Astrocyte (in vitro differentiated cells and primary cell): ENCODE data around the gene DPP8. TPM values are rescaled to one million over a fixed set of nuclear protein-coding genes. Genes with fewer than 3 reads are reported as not detected.

ENCODE experiments used
- DNase-seq: peaks from one replicate; pipeline ENCODE4 v3.0.0-alpha.2; 2010; ENCODE audit warnings: low read depth
- FAIRE-seq: peaks from 2 replicates; lab custom pipeline; 2011; peaks lifted over from hg19 to GRCh38; lab: Jason Lieb, UNC
- H2AFZ ChIP-seq: 2 replicates; pipeline ENCODE4 v1.6.0; 2012; ENCODE audit warnings: low read depth, low read length, inconsistent platforms
- H3K27ac ChIP-seq: 2 replicates; pipeline ENCODE4 v1.5.1; 2011; ENCODE audit warnings: low read depth, low read length, inconsistent platforms
- H3K27me3 ChIP-seq: 2 replicates; pipeline ENCODE4 v1.6.0; 2011; ENCODE audit warnings: low read length, inconsistent platforms; ENCODE audit not compliant: insufficient read depth
- H3K36me3 ChIP-seq: 2 replicates; pipeline ENCODE4 v1.5.1; 2011; ENCODE audit warnings: low read length, inconsistent platforms; ENCODE audit not compliant: insufficient read depth
- H3K4me1 ChIP-seq: 2 replicates; pipeline ENCODE4 v1.5.1; 2011; ENCODE audit warnings: low read length, inconsistent platforms; ENCODE audit not compliant: insufficient read depth
- H3K4me2 ChIP-seq: 2 replicates; pipeline ENCODE4 v1.6.0; 2012; ENCODE audit warnings: low read length, inconsistent platforms
- H3K4me3 ChIP-seq: 2 replicates; pipeline ENCODE4 v1.5.1; 2011; ENCODE audit warnings: low read depth, mild to moderate bottlenecking, low read length, inconsistent platforms; ENCODE audit not compliant: insufficient read depth
- H3K79me2 ChIP-seq: 2 replicates; pipeline ENCODE4 v1.6.0; 2012; ENCODE audit warnings: mild to moderate bottlenecking, low read length, inconsistent platforms; ENCODE audit not compliant: insufficient read depth
- H3K9ac ChIP-seq: 2 replicates; pipeline ENCODE4 v1.6.0; 2012; ENCODE audit warnings: mild to moderate bottlenecking, low read length, inconsistent platforms
- H3K9me3 ChIP-seq: 2 replicates; pipeline ENCODE4 v1.5.1; 2012; ENCODE audit warnings: low read depth, mild to moderate bottlenecking, low read length, inconsistent platforms; ENCODE audit not compliant: insufficient read depth
- H4K20me1 ChIP-seq: 2 replicates; pipeline ENCODE4 v1.6.0; 2012; ENCODE audit warnings: low read length, inconsistent platforms; ENCODE audit not compliant: insufficient read depth
- H3K27ac Mint-ChIP-seq: one replicate; pipeline ENCODE4 v1.8.0; 2021; ENCODE audit warnings: mild to moderate bottlenecking, mixed read lengths; ENCODE audit not compliant: unreplicated experiment
- H3K27me3 Mint-ChIP-seq: one replicate; pipeline ENCODE4 v1.8.0; 2021; ENCODE audit warnings: low read depth, mixed read lengths; ENCODE audit not compliant: unreplicated experiment
- H3K36me3 Mint-ChIP-seq: one replicate; pipeline ENCODE4 v1.8.0; 2021; ENCODE audit warnings: low read depth, mixed read lengths; ENCODE audit not compliant: unreplicated experiment
- H3K4me1 Mint-ChIP-seq: one replicate; pipeline ENCODE4 v1.8.0; 2021; ENCODE audit warnings: low read depth, mixed read lengths; ENCODE audit not compliant: unreplicated experiment
- H3K4me3 Mint-ChIP-seq: one replicate; pipeline ENCODE4 v1.8.0; 2021; ENCODE audit warnings: mild to moderate bottlenecking, moderate library complexity, mixed read lengths; ENCODE audit not compliant: unreplicated experiment
- H3K9me3 Mint-ChIP-seq: one replicate; pipeline ENCODE4 v1.8.0; 2021; ENCODE audit warnings: mild to moderate bottlenecking, mixed read lengths; ENCODE audit not compliant: unreplicated experiment
- CTCF ChIP-seq: IDR thresholded peaks from 2 replicates; pipeline ENCODE4 v1.5.1; 2011; ENCODE audit warnings: low read depth, mild to moderate bottlenecking, inconsistent platforms, low read length, moderate library complexity; ENCODE audit not compliant: insufficient read depth
- EZH2 ChIP-seq: IDR thresholded peaks from 2 replicates; pipeline ENCODE4 v1.6.1; 2012; ENCODE audit warnings: mild to moderate bottlenecking, low read length, inconsistent platforms; ENCODE audit not compliant: insufficient read depth
- total RNA-seq: library from RNA; stranded (reverse); gene quantifications from 2 replicates; pipeline ENCODE4 v1.2.1, GENCODE V29; 2021

Gene DPP8
- total RNA-seq, 1 donor from 2014 or later = 29.5 TPM

- DNase-seq = no peak
- no peak overlapping the region for H3K27ac Mint-ChIP-seq
Observed at GRCh38 chr15:65410972-65411371, 106.5 kb downstream of the DPP8 start.

GRCh38 chr15:65410036-65410435 is 107.5 kb downstream of the DPP8 start:
- H3K4me2 ChIP-seq = peak overlapping the region; percentile 55
- H3K27ac ChIP-seq = peak overlapping the region; percentile 38
- TF ChIP-seq CTCF (no peak), EZH2 (no peak)
- DNase-seq (no peak), FAIRE-seq (no peak)
- H3K9me3 Mint-ChIP-seq = no peaks in the 10 kb centered on the region
- H3K4me3 Mint-ChIP-seq = no peak overlapping the region
- no peak overlapping the region for H2AFZ ChIP-seq
- H3K27me3 Mint-ChIP-seq = no peaks in the 10 kb centered on the region
- H3K4me1 ChIP-seq = peaks cover 57% of the 10 kb centered on the region
- no peaks in the 10 kb centered on the region for H3K36me3 ChIP-seq
- peaks cover 47% of the 10 kb centered on the region for H3K4me1 Mint-ChIP-seq
- no peaks in the 10 kb centered on the region for H3K9me3 ChIP-seq
- H3K9ac ChIP-seq = no peak overlapping the region
- H3K36me3 Mint-ChIP-seq = peaks cover 6% of the 10 kb centered on the region
- no peaks in the 10 kb centered on the region for H3K27me3 ChIP-seq
- no peaks in the 10 kb centered on the region for H3K79me2 ChIP-seq
- H3K27ac Mint-ChIP-seq = peak overlapping the region; percentile 75
- no peaks in the 10 kb centered on the region for H4K20me1 ChIP-seq
- no peak overlapping the region for H3K4me3 ChIP-seq

More at GRCh38 chr15:65410972-65411371, 106.5 kb downstream of the DPP8 start:
- Histone ChIP-seq H3K27me3 (no peaks in the 10 kb centered on the region), H3K9me3 (no peaks in the 10 kb centered on the region), H3K27ac (no peak overlapping the region), H4K20me1 (peaks cover 3% of the 10 kb centered on the region), H2AFZ (no peak overlapping the region), H3K4me3 (no peak overlapping the region), H3K36me3 (no peaks in the 10 kb centered on the region), H3K79me2 (no peaks in the 10 kb centered on the region), H3K4me1 (peaks cover 65% of the 10 kb centered on the region), H3K9ac (no peak overlapping the region), H3K4me2 (peak overlapping the region; percentile 37)
- Mint-ChIP-seq H3K27me3 (no peaks in the 10 kb centered on the region), H3K4me1 (peaks cover 53% of the 10 kb centered on the region), H3K9me3 (no peaks in the 10 kb centered on the region), H3K4me3 (no peak overlapping the region), H3K36me3 (peaks cover 6% of the 10 kb centered on the region)
- TF ChIP-seq CTCF (no peak), EZH2 (no peak)
- FAIRE-seq = no peak

- H3K79me2 ChIP-seq = no peaks in the 10 kb centered on the region
- H3K36me3 ChIP-seq = no peaks in the 10 kb centered on the region
- no peak for TF ChIP-seq CTCF
- no peak for TF ChIP-seq EZH2
- peak overlapping the region; percentile 20 for H3K4me3 ChIP-seq
- peak overlapping the region; percentile 96 for H3K27ac ChIP-seq
- H3K9me3 Mint-ChIP-seq = no peaks in the 10 kb centered on the region
- H4K20me1 ChIP-seq = no peaks in the 10 kb centered on the region
- peak overlapping the region; percentile 97 for H3K27ac Mint-ChIP-seq
- H3K4me1 ChIP-seq = peaks cover 48% of the 10 kb centered on the region
- no peaks in the 10 kb centered on the region for H3K9me3 ChIP-seq
- H3K4me2 ChIP-seq = peak overlapping the region; percentile 69
- FAIRE-seq = peak; percentile 96
- peaks cover 38% of the 10 kb centered on the region for H3K4me1 Mint-ChIP-seq
- H2AFZ ChIP-seq = peak overlapping the region; percentile 27
- no peaks in the 10 kb centered on the region for H3K27me3 Mint-ChIP-seq
- H3K27me3 ChIP-seq = no peaks in the 10 kb centered on the region
- H3K36me3 Mint-ChIP-seq = peaks cover 6% of the 10 kb centered on the region
- H3K9ac ChIP-seq = peak overlapping the region; percentile 77
- peak; percentile 100 for DNase-seq
- peak overlapping the region; percentile 50 for H3K4me3 Mint-ChIP-seq
Observed at GRCh38 chr15:65409036-65409631, 108.4 kb downstream of the DPP8 start.
